Measurements from ENCODE around the gene IKZF5.

Gene IKZF5

DNA sequence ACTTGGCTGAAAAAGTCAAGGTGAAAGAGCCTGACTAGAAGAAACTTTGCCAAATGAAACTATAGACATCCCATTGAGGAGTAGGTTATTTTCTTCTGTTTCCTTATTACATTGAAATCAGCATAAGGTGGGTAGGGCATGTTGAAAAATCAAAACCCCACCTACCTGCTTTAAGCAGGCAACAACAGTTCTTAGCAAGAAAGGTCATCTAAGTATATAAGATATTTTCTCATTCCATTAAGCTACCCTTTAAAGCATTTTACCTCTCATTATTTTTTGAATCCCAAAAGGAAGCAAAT, 31.0 kb upstream of the IKZF5 start:
- no peak overlapping the region for H3K4me3 ChIP-seq (ENCODE audit: low read length)
- H3K4me1 ChIP-seq (ENCODE audit: control insufficient read depth, low read length) = no peaks in the 10 kb centered on the region
- no peak for TF ChIP-seq EZH2phosphoT487 (IDR thresholded peaks at IDR 0.05; ENCODE audit: borderline replicate concordance, low read length)
- TF ChIP-seq, protein P1, sequence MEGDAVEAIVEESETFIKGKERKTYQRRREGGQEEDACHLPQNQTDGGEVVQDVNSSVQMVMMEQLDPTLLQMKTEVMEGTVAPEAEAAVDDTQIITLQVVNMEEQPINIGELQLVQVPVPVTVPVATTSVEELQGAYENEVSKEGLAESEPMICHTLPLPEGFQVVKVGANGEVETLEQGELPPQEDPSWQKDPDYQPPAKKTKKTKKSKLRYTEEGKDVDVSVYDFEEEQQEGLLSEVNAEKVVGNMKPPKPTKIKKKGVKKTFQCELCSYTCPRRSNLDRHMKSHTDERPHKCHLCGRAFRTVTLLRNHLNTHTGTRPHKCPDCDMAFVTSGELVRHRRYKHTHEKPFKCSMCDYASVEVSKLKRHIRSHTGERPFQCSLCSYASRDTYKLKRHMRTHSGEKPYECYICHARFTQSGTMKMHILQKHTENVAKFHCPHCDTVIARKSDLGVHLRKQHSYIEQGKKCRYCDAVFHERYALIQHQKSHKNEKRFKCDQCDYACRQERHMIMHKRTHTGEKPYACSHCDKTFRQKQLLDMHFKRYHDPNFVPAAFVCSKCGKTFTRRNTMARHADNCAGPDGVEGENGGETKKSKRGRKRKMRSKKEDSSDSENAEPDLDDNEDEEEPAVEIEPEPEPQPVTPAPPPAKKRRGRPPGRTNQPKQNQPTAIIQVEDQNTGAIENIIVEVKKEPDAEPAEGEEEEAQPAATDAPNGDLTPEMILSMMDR (IDR thresholded peaks at IDR 0.05; ENCODE audit: low read depth, low read length, poor library complexity, severe bottlenecking) = no peak
- no peaks in the 10 kb centered on the region for H4K20me1 ChIP-seq (ENCODE audit: control insufficient read depth, insufficient read depth, low read depth, low read length)
- no peak overlapping the region for H3K27ac ChIP-seq (ENCODE audit: low read depth, low read length)
- H3K79me2 ChIP-seq (ENCODE audit: control insufficient read depth, low read length) = no peaks in the 10 kb centered on the region
- no peaks in the 10 kb centered on the region for H3K27me3 ChIP-seq (ENCODE audit: control insufficient read depth, low read length)
- no peaks in the 10 kb centered on the region for H3K9me3 ChIP-seq (ENCODE audit: control insufficient read depth, insufficient read depth, low read length)
- H3K9me2 ChIP-seq (replicated peaks; ENCODE audit: control insufficient read depth, low read length) = no peaks in the 10 kb centered on the region
- H3K36me3 ChIP-seq (ENCODE audit: control insufficient read depth, low read length) = no peaks in the 10 kb centered on the region
- H3F3A ChIP-seq (ENCODE audit: control insufficient read depth, insufficient read depth) = no peaks in the 10 kb centered on the region
- H3K4me2 ChIP-seq (ENCODE audit: low read length) = no peak overlapping the region

DNA sequence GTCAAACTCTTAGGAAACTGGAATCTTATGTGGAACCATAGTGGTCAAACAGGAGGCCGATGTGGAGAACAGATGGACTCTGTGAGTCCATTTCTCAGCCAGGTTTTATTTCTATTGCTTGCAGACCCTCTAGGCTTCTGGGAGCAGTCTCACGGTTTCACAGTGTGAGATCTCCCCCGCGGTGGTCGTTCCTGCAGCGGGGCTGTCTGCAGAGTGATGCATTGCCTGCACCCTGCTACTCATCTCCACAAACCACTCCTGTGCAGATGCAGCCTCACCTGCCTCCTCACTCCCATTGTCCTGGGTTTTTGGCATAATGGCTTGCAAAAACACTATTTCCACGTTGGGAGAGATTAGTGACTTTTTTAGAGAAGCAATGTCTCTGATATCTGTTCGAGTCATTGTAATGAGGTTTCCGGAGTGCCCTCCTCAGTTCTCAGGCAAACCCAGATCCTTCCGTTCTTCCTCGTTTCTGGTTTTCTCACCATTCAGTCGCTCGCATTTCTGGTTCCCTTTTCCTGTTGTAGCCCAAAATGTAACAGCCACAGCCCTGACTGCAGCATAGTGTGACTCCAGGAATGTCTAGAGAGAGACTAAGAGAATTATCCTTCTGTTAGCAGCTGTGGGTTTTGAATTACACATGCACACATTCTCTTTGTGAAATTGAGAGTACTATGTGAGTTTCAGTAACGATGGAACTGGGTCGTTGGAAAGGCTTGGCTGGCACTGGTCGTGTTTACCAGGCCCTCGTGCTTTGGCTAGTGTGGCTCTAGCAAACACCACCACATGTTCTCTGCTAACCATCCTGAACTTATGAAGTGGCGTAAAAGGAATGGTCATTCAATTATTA, 30.4 kb upstream of the IKZF5 start:
- H3K79me2 ChIP-seq (ENCODE audit: control insufficient read depth, low read length) = no peaks in the 10 kb centered on the region
- no peaks in the 10 kb centered on the region for H3K36me3 ChIP-seq (ENCODE audit: control insufficient read depth, low read length)
- H3K4me2 ChIP-seq (ENCODE audit: low read length) = no peak overlapping the region
- no peak overlapping the region for H3K27ac ChIP-seq (ENCODE audit: low read depth, low read length)
- no peaks in the 10 kb centered on the region for H4K20me1 ChIP-seq (ENCODE audit: control insufficient read depth, insufficient read depth, low read depth, low read length)
- H3K9me2 ChIP-seq (replicated peaks; ENCODE audit: control insufficient read depth, low read length) = no peaks in the 10 kb centered on the region
- no peaks in the 10 kb centered on the region for H3K4me1 ChIP-seq (ENCODE audit: control insufficient read depth, low read length)
- no peaks in the 10 kb centered on the region for H3K27me3 ChIP-seq (ENCODE audit: control insufficient read depth, low read length)
- H3K9me3 ChIP-seq (ENCODE audit: control insufficient read depth, insufficient read depth, low read length) = no peaks in the 10 kb centered on the region
- H3F3A ChIP-seq (ENCODE audit: control insufficient read depth, insufficient read depth) = no peaks in the 10 kb centered on the region
- no peak for TF ChIP-seq EZH2phosphoT487 (IDR thresholded peaks at IDR 0.05; ENCODE audit: borderline replicate concordance, low read length)
- TF ChIP-seq, protein P1 (IDR thresholded peaks at IDR 0.05; ENCODE audit: low read depth, low read length, poor library complexity, severe bottlenecking) = no peak
- no peak overlapping the region for H3K4me3 ChIP-seq (ENCODE audit: low read length)

- Histone ChIP-seq H3K79me2 (ENCODE audit: control insufficient read depth, low read length) (no peaks in the 10 kb centered on the region), H3K36me3 (ENCODE audit: control insufficient read depth, low read length) (no peaks in the 10 kb centered on the region), H3K27me3 (ENCODE audit: control insufficient read depth, low read length) (no peaks in the 10 kb centered on the region), H3F3A (ENCODE audit: control insufficient read depth, insufficient read depth) (no peaks in the 10 kb centered on the region), H3K9me2 (replicated peaks; ENCODE audit: control insufficient read depth, low read length) (no peaks in the 10 kb centered on the region), H3K9me3 (ENCODE audit: control insufficient read depth, insufficient read depth, low read length) (no peaks in the 10 kb centered on the region), H3K4me2 (ENCODE audit: low read length) (no peak overlapping the region), H3K27ac (ENCODE audit: low read depth, low read length) (no peak overlapping the region), H3K4me1 (ENCODE audit: control insufficient read depth, low read length) (no peaks in the 10 kb centered on the region), H3K4me3 (ENCODE audit: low read length) (no peak overlapping the region), H4K20me1 (ENCODE audit: control insufficient read depth, insufficient read depth, low read depth, low read length) (no peaks in the 10 kb centered on the region)
- no peak for TF ChIP-seq EZH2phosphoT487 (IDR thresholded peaks at IDR 0.05; ENCODE audit: borderline replicate concordance, low read length)
- TF ChIP-seq, protein P1 (IDR thresholded peaks at IDR 0.05; ENCODE audit: low read depth, low read length, poor library complexity, severe bottlenecking) = no peak
These were observed 27.0 kb upstream of the IKZF5 start for GRCh38 chr10:123035467-123036086.

Measured in DOHH2 (cell line).